HG03108 (cell line): Measurements from ENCODE around the gene VMP1.
A peak's percentile ranks its signal among the peaks of the same experiment; 100 is the strongest.
"Not testable (repeated sequence)": the region's sequence is repeated elsewhere in the genome, so short reads cannot be mapped to it uniquely, and the experiment has no call there.

Experiments
- ATAC-seq: cut with Tn5 transposase; IDR thresholded peaks from one replicate; pipeline ENCODE4 v1.9.1; 2021; ENCODE audit warnings: moderate library complexity; ENCODE audit not compliant: unreplicated experiment

Gene VMP1

GRCh38 chr17:59804901-59805465 is 97.5 kb downstream of the VMP1 start:
- no peak for ATAC-seq

GRCh38 chr17:59806322-59806721 is 98.9 kb downstream of the VMP1 start:
- ATAC-seq: not testable (repeated sequence)

GRCh38 chr17:59807892-59808509 is 100.5 kb downstream of the VMP1 start:
- no peak for ATAC-seq

GRCh38 chr17:59810894-59811153 is 103.4 kb downstream of the VMP1 start:
- ATAC-seq: no peak

GRCh38 chr17:59811209-59811608 is 103.8 kb downstream of the VMP1 start:
- no peak for ATAC-seq

- no peak for ATAC-seq
Measured at GRCh38 chr17:59812139-59812538, 104.7 kb downstream of the VMP1 start.

- no peak for ATAC-seq
Measured at GRCh38 chr17:59814276-59814675, 106.8 kb downstream of the VMP1 start.

- no peak for ATAC-seq
Measured at GRCh38 chr17:59814685-59815084, 107.2 kb downstream of the VMP1 start.

- ATAC-seq: no peak
Measured at GRCh38 chr17:59815965-59816364, 108.5 kb downstream of the VMP1 start.

GRCh38 chr17:59825533-59826322 is 118.3 kb downstream of the VMP1 start:
- ATAC-seq: no peak

GRCh38 chr17:59826706-59827453 is 119.4 kb downstream of the VMP1 start:
- no peak for ATAC-seq

- no peak for ATAC-seq
Measured at GRCh38 chr17:59827721-59828477, 120.4 kb downstream of the VMP1 start.

- no peak for ATAC-seq
Measured at GRCh38 chr17:59828478-59828760, 121.0 kb downstream of the VMP1 start.

GRCh38 chr17:59828819-59829216 is 121.4 kb downstream of the VMP1 start:
- not testable (repeated sequence) for ATAC-seq

GRCh38 chr17:59829217-59830006 is 122.0 kb downstream of the VMP1 start:
- ATAC-seq: peak; percentile 70

GRCh38 chr17:59830007-59830630 is 122.7 kb downstream of the VMP1 start:
- no peak for ATAC-seq

GRCh38 chr17:59830846-59831486 is 123.5 kb downstream of the VMP1 start:
- no peak for ATAC-seq

- no peak for ATAC-seq
Measured at GRCh38 chr17:59832883-59833379, 125.5 kb downstream of the VMP1 start.

GRCh38 chr17:59837308-59838051 is 130.0 kb downstream of the VMP1 start:
- ATAC-seq: peak; percentile 77
